Mammary epithelial cell (primary cell): ENCODE results near the gene OR52I2.

Experiments
- CTCF ChIP-seq, 2 donors: IDR thresholded peaks in 1 of 2; conservative IDR thresholded peaks in 1 of 2; 2 replicates each; pipeline ENCODE4 v1.5.1; 2011 to 2012; ENCODE audit warnings: inconsistent platforms in 2 of 2, low read length in 2 of 2, mild to moderate bottlenecking in 2 of 2, control low read depth in 1 of 2, low read depth in 1 of 2; ENCODE audit not compliant: insufficient read depth in 1 of 2; ENCODE audit errors: extremely low read depth in 1 of 2
- EZH2 ChIP-seq: IDR thresholded peaks from 2 replicates; pipeline ENCODE4 v1.6.1; 2012; ENCODE audit warnings: low read length, inconsistent platforms, borderline replicate concordance

GRCh38 chr11:4641501-4641900, 60.0 kb downstream of the OR52I2 start:
- TF ChIP-seq CTCF (conservative IDR thresholded peaks at IDR 0.05 in 1 of 2, IDR thresholded peaks at IDR 0.05 in 1 of 2; ENCODE audit: extremely low read depth in 1 of 2, insufficient read depth in 1 of 2, low read depth in 1 of 2, low read length in 2 of 2) (no peak), EZH2 (no peak)
